Esophagus muscularis mucosa (tissue), 4 donors: ENCODE measurements around the gene TMEM132E. TPM values are rescaled to one million over a fixed set of nuclear protein-coding genes. Genes with fewer than 3 reads are reported as not detected.

ENCODE experiments used
- DNase-seq: peaks from one replicate; pipeline ENCODE4 v3.0.0-alpha.2; 2017; ENCODE audit errors: extremely low spot score
- H3K27ac ChIP-seq, 4 donors: fragments of 200-600 bp; sonication (generic); replicated peaks in 1 of 4; 1 replicate in 3 of 4; 2 replicates in 1 of 4; pipeline ENCODE4 v1.5.1; 2016 to 2019; ENCODE audit warnings: mild to moderate bottlenecking in 1 of 4
- H3K27me3 ChIP-seq, 4 donors: fragments of 200-600 bp; sonication (generic); one replicate each; pipeline versions ENCODE4 v1.5.1 to v1.6.0; 2016 to 2019
- H3K36me3 ChIP-seq, 4 donors: fragments of 200-600 bp; sonication (generic); one replicate each; pipeline ENCODE4 v1.5.1; 2016 to 2019
- H3K4me1 ChIP-seq, 4 donors: fragments of 200-600 bp; sonication (generic); one replicate each; pipeline ENCODE4 v1.5.1; 2016 to 2019
- H3K4me3 ChIP-seq, 4 donors: fragments of 200-600 bp; sonication (generic); 1 replicate in 2 of 4; 2 replicates in 2 of 4; pipeline ENCODE4 v1.5.1; 2016 to 2019; ENCODE audit warnings: mild to moderate bottlenecking in 4 of 4, moderate library complexity in 1 of 4
- H3K9me3 ChIP-seq, 4 donors: fragments of 200-600 bp; sonication (generic); 1 replicate in 3 of 4; 2 replicates in 1 of 4; pipeline ENCODE4 v1.5.1; 2016 to 2019
- CTCF ChIP-seq, 3 experiments: fragments of 200-600 bp in 2 of 3; fragments of 450-650 bp in 1 of 3; sonication (generic) in 2 of 3; IDR thresholded peaks; one replicate each; pipeline ENCODE4 v1.5.1; 2017 to 2019; ENCODE audit warnings: antibody characterized with exemption in 3 of 3, mild to moderate bottlenecking in 2 of 3, moderate library complexity in 1 of 3
- EP300 ChIP-seq: sonication (generic); formaldehyde crosslinking; IDR thresholded peaks from one replicate; pipeline ENCODE4 v1.6.1; 2017; ENCODE audit warnings: antibody characterized with exemption
- POLR2A ChIP-seq: fragments of 450-650 bp; IDR thresholded peaks from one replicate; pipeline ENCODE4 v1.6.1; 2017; ENCODE audit warnings: antibody characterized with exemption, moderate library complexity, mild to moderate bottlenecking, low read depth
- POLR2AphosphoS5 ChIP-seq, 2 donors: sonication (generic); formaldehyde crosslinking; IDR thresholded peaks; one replicate each; pipeline ENCODE4 v1.6.1; 2017; ENCODE audit warnings: antibody characterized with exemption in 2 of 2
- WGBS: methylation state at CpG from one replicate; pipeline ENCODE4 v1.1.5; 2018; 5-methylcytosine and 5-hydroxymethylcytosine counted together
- intact Hi-C: fragments of 100-400 bp; cut with DNase I; formaldehyde crosslinking; loops from one replicate; pipeline ENCODE4 v1.15.1; 2023
- total RNA-seq, 4 donors: library from RNA; depleted of rRNA; stranded (reverse); fragments of >200 nt; gene quantifications; one replicate each; pipeline versions ENCODE4 v1.1.0 to v1.2.1, GENCODE V29; 2016

TMEM132E gene
- total RNA-seq, 4 donors from 2014 or later, result under 0.01 to 0.06 TPM; not detected in 2

DNA sequence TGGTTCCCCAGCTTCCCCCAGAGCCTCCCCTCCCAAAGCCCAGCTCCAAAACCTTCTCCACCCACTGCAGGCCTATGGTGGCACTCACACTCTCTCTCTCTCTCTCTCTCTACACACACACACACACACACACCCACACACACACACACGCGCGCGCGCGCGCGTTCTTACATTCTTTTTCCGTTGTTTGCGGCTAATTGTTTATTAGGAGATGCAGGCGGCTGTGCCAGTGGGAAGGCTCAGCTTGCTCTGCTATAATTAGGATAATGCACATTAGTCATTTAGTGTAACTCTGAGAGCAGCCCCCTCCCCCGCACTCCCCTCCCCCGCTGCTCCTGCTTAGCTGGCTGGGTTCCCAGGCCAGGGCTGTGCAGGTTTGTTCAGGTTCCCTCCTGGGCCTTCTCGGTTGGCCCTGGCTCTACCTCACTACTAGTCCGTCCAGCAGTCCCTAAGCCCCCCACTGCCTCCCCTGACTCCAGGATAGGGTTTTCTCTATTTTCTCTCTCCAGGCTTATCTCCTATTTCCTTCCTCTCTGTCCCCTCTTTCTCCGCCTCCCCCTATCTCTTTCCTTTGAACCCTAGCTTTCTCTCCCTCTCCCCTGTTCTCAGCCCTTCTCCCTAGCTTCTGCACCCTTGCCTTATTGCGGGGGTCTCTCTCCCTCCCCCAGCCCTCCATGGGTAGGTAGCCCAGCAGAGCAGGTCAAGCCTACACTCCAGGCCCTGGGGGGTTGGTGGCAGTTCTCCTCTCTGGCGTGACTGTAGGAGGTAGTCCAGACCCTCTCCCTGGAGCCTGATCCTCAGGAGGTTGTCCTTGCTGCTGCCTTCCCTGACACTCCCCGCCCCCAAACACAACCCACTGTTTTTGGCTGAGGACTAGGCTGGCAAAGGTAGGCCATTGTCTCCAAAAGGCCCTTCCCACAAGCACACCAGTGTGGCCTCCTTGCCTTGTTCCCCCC, 34.0 kb downstream of the TMEM132E start:
- WGBS, result 35% methylated on average over 19 of the region's 19 CpGs
- no peaks in the 10 kb centered on the region for H3K36me3 ChIP-seq
- DNase-seq, result no peak
- no peak overlapping the region for H3K27ac ChIP-seq
- intact Hi-C loops, result no loop called here
- TF ChIP-seq EP300 (no peak), POLR2AphosphoS5 (IDR thresholded peaks at IDR 0.05) (no peak), CTCF (IDR thresholded peaks at IDR 0.05) (no peak), POLR2A (no peak)
- H3K9me3 ChIP-seq, result no peaks in the 10 kb centered on the region
- H3K27me3 ChIP-seq, result peaks cover 0 to 75% (median 5%) of the 10 kb centered on the region in 4 donors
- H3K4me1 ChIP-seq, result peaks cover 0 to 7% (median 4%) of the 10 kb centered on the region in 4 donors
- no peak overlapping the region for H3K4me3 ChIP-seq

DNA sequence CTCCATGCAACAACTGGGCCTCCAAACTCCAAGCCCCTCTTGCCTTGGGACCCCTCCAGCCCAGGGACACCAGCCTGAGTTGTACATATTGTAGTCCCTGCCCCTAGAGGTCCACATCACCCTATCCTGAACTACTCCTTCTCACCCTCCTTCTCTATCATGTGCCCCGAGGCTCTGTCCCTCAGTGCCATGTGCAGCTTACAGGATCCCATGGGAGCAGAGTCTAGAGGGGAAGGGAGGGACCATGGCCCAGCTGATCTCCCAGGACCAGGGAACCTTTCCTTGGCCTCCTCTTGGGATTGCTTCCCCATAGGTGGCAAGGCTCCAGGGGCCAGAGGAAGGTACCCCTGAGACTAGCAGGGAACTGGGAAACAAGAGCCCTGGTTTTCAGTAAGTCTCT, 35.3 kb downstream of the TMEM132E start:
- H3K27ac ChIP-seq, result no peak overlapping the region
- no peak overlapping the region for H3K4me3 ChIP-seq
- H3K4me1 ChIP-seq, result peaks cover 0 to 7% (median 4%) of the 10 kb centered on the region in 4 donors
- intact Hi-C loops, result no loop called here
- H3K9me3 ChIP-seq, result no peaks in the 10 kb centered on the region
- peaks cover 0 to 71% (median 5%) of the 10 kb centered on the region in 4 donors for H3K27me3 ChIP-seq
- no peak for DNase-seq
- no peaks in the 10 kb centered on the region for H3K36me3 ChIP-seq
- TF ChIP-seq CTCF (IDR thresholded peaks at IDR 0.05), result no peak
- no peak for TF ChIP-seq POLR2A
- TF ChIP-seq EP300, result no peak
- no peak for TF ChIP-seq POLR2AphosphoS5 (IDR thresholded peaks at IDR 0.05)
- WGBS, result 55% methylated on average over 1 of the region's 1 CpG

GRCh38 chr17:34615326-34615725, 35.9 kb downstream of the TMEM132E start:
- WGBS, result 65% methylated on average over 3 of the region's 3 CpGs
- TF ChIP-seq EP300 (no peak), POLR2AphosphoS5 (IDR thresholded peaks at IDR 0.05) (no peak), POLR2A (no peak), CTCF (IDR thresholded peaks at IDR 0.05) (no peak)
- no peak overlapping the region for H3K4me3 ChIP-seq
- no peak for DNase-seq
- H3K27me3 ChIP-seq, result peaks cover 0 to 71% (median 5%) of the 10 kb centered on the region in 4 donors
- peaks cover 0 to 7% (median 4%) of the 10 kb centered on the region in 4 donors for H3K4me1 ChIP-seq
- H3K36me3 ChIP-seq, result no peaks in the 10 kb centered on the region
- H3K9me3 ChIP-seq, result no peaks in the 10 kb centered on the region
- H3K27ac ChIP-seq, result no peak overlapping the region
- intact Hi-C loops, result no loop called here

- no peaks in the 10 kb centered on the region for H3K36me3 ChIP-seq
- no peak overlapping the region for H3K4me3 ChIP-seq
- WGBS, result 10% methylated on average over 2 of the region's 3 CpGs
- H3K27me3 ChIP-seq, result peaks cover 0 to 71% (median 5%) of the 10 kb centered on the region in 4 donors
- DNase-seq, result no peak
- H3K27ac ChIP-seq, result no peak overlapping the region
- H3K9me3 ChIP-seq, result no peaks in the 10 kb centered on the region
- intact Hi-C loops, result no loop called here
- peaks cover 0 to 7% (median 4%) of the 10 kb centered on the region in 4 donors for H3K4me1 ChIP-seq
- TF ChIP-seq POLR2AphosphoS5 (IDR thresholded peaks at IDR 0.05), result no peak
- TF ChIP-seq POLR2A, result no peak
- no peak for TF ChIP-seq CTCF (IDR thresholded peaks at IDR 0.05)
Observed at GRCh38 chr17:34616148-34616547, 36.8 kb downstream of the TMEM132E start.
